ENCODE results near the gene SLC12A8. TPM values are rescaled to one million over a fixed set of nuclear protein-coding genes. Genes with fewer than 3 reads are reported as not detected.

Gene SLC12A8
- total and polyA plus RNA-seq, 9 of the 15 experiments (the other 6 are each of a cell fraction or from before 2014, with no cell fraction given), result 0.04 to 0.33 (median 0.09) TPM; not detected in 4

DNA sequence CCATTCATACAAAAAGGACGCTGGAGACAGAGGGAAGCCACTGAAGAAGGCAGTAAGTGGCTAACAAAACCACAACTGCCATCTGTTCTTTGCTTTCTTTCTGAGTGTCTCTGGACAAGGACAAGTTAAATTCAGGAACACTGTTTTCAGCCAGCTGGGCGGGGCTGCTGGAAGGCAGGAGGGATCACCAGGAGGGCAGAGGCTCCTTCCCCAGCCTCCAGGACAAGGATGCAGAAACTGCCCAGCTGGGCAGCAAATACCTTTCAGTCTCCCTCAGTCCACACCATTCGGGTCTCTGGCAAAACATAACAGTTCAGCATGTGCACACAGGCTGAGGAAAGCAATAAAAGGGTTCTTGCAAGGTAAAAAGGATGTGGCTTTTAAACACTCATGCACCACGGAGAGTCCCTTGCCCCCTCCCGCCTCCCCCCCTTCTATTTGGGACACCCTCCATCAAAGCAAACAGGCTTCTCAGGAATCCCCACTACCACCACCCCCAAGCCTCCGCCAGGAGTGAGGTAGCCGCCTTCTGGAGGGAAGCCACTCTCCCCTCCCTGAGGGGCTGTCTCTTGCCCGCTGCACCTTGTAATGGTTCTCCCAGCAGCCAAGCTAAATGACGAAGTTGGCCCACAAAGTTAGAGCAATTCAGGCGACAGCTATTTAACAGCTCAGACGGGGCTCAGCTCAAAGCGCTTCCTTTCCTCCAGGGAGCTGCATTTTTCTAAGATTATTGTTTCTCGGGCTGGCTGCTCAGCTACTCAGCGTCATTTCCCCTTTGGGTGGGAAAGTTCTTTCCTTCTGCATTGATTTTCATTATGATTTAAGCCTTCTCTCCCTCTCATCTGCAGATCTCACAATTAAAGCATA, 160.6 kb downstream of the SLC12A8 start:
- FAIRE-seq (no peak), ATAC-seq (no peak), DNase-seq (ENCODE audit: extremely low read depth in 1 of 4, low spot score in 3 of 4) (no peak)
- ChIA-PET POLR2A (no interaction called here), CTCF (ENCODE audit: low intra/inter-chr PET ratio) (no interaction called here)
- in situ Hi-C loops (cut with MboI) (no loop called here), intact Hi-C loops (cut with micrococcal nuclease) (no loop called here)
- no TSS peak for BruUV-seq (replicated peaks)
- H3K4me3 ChIP-seq, result no peak overlapping the region
- H3K27ac ChIP-seq (ENCODE audit: extremely low read depth, low read depth, low read length), result no peak overlapping the region
- no peaks in the 10 kb centered on the region for H3K9me3 ChIP-seq (replicated peaks; ENCODE audit: control insufficient read depth, insufficient read depth, low read depth, low read length)
- no peaks in the 10 kb centered on the region for H4K20me1 ChIP-seq (replicated peaks; ENCODE audit: control insufficient read depth, insufficient read depth, low read length)
- no peaks in the 10 kb centered on the region for H3K36me3 ChIP-seq (ENCODE audit: control insufficient read depth, insufficient read depth, low read length)
- no peak overlapping the region for H3K9ac ChIP-seq (ENCODE audit: insufficient read depth in 1 of 2, low read depth in 2 of 2, low read length in 2 of 2)
- 0% methylated on average over 7 of the region's 14 CpGs for WGBS (ENCODE audit: insufficient coverage, low coverage, missing lambda C conversion rate)
- peaks cover 0 to 11% of the 10 kb centered on the region in 2 experiments; a peak in 2 of 5 replicates for H3K4me1 ChIP-seq (replicated peaks in 1 of 2; ENCODE audit: control insufficient read depth in 2 of 2, insufficient read depth in 2 of 2, low read length in 2 of 2)
- H2AFZ ChIP-seq (ENCODE audit: low read depth, low read length), result no peak overlapping the region
- H3K4me2 ChIP-seq (ENCODE audit: insufficient read depth, low read length), result no peak overlapping the region
- no peaks in the 10 kb centered on the region for H3K79me2 ChIP-seq (ENCODE audit: control insufficient read depth, insufficient read depth, low read length)
- peaks cover 25 to 54% of the 10 kb centered on the region in 2 experiments for H3K27me3 ChIP-seq (ENCODE audit: control insufficient read depth in 2 of 2, insufficient read depth in 2 of 2, low read length in 2 of 2)
- TF ChIP-seq JUN (IDR thresholded peaks at IDR 0.05; ENCODE audit: borderline replicate concordance, low read depth, low read length) (no peak), JUN (CRISPR knock-in tag; IDR thresholded peaks at IDR 0.05; ENCODE audit: borderline replicate concordance) (no peak), CREBBP (IDR thresholded peaks at IDR 0.05; ENCODE audit: low read depth, low read length) (no peak), NFATC3 (IDR thresholded peaks at IDR 0.05) (no peak)
- TF ChIP-seq, protein P1, sequence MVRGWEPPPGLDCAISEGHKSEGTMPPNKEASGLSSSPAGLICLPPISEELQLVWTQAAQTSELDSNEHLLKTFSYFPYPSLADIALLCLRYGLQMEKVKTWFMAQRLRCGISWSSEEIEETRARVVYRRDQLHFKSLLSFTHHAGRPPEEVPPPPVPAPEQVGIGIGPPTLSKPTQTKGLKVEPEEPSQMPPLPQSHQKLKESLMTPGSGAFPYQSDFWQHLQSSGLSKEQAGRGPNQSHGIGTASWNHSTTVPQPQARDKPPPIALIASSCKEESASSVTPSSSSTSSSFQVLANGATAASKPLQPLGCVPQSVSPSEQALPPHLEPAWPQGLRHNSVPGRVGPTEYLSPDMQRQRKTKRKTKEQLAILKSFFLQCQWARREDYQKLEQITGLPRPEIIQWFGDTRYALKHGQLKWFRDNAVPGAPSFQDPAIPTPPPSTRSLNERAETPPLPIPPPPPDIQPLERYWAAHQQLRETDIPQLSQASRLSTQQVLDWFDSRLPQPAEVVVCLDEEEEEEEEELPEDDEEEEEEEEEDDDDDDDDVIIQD (CRISPR knock-in tag; IDR thresholded peaks at IDR 0.05), result no peak
- H3K9me1 ChIP-seq (ENCODE audit: control insufficient read depth, insufficient read depth, low read length), result no peaks in the 10 kb centered on the region
